ENCODE data around the gene SAMMSON.
A peak's percentile ranks its signal among the peaks of the same experiment; 100 is the strongest.

Gene SAMMSON

DNA sequence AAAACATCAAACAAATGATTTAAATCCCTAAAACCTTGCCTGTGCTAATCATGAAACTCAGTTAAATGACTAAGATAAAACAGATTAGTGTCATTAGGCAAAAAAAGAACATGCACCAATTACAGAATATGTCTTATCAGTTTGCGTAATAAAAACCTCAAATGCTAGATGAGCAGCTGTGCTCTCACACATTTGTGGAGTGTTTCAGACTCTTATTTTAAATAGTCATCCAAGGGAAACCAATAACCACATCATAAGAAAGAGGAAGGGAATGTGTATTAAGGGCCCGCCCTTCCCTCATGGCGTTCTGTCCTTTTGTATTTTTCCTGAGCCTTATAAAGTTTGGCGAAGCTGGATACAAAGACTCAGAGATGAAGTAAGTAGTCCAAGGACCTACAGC, 6.6 kb downstream of the SAMMSON start:
- FAIRE-seq, result no peak
- DNase-seq (ENCODE audit: insufficient read length, low spot score), result no peak

DNA sequence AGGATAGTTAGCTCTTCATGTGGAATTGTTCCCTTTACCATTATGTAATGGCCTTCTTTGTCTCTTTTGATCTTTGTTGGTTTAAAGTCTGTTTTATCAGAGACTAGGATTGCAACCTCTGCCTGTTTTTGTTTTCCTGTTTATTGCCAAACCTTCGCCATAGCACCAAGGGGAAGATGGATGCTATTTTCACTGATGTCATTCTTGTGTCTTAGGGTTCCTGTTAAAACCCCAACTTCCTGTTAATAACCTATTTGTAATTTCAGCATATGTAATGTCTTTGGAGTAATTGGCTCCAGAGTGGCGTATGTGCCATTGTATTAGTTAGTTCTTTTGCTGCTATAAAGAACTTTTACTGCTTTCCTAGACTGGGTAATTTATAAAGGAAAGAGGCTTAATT, 10.8 kb downstream of the SAMMSON start:
- no peak for DNase-seq (ENCODE audit: insufficient read length, low spot score)
- FAIRE-seq, result no peak

DNA sequence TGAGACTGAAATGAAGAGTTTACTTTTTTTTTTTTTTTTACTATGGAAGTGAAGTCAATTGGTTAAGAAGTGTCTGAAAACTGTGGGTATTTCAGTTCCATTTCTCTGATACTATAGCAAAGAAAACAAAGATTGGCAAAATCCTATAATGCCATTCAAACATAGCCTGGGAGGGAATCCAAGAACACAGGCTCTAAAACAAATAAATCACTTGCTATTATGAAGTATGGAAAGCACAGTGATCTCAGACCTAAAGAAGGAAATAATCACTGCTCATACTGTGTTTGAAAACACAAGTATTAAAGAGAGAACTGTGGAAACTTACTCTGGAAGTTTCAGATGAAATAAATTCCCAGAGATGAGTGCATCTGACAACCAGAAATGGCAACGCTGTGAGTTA, 12.0 kb downstream of the SAMMSON start:
- DNase-seq (ENCODE audit: insufficient read length, low spot score) (no peak), FAIRE-seq (no peak)

DNA sequence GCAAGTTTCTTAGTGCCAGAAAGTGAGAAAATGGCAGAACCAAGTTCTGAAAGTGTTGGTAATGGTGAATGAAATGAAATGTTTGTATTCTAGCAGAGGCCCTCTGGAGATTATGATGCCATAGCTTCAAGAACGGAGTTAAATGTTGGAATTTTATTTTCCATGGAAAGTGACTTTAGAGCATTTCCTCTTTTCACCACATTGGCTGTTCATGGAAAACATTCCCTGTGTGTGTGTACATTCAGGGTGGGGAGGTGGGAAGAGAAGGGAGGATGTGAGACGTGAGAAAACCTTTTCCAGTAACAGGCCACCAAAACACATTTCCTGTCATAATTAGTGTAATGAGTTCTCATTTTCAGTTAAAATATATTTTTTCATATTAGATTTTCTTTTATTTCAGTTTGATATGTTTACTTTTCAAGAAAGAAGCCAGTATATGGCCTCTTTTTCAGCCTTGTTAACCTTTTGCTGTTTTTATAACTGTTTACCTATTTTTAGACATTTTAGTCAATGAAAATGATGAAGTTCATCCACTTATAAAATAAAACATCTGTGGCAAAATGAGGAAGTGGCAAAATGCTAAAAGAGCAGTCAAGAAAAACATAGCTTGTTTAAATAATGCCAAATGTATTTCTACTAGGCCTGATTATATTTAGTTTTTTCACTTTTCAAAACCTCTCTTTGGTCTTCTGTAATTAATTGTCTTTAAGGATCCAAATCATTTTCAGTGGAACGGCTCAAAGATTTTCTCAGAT, 21.6 kb downstream of the SAMMSON start:
- DNase-seq (ENCODE audit: insufficient read length, low spot score) (no peak), FAIRE-seq (no peak)

- no peak for DNase-seq (ENCODE audit: insufficient read length, low spot score)
- FAIRE-seq, result no peak
Observed at GRCh38 chr3:70028361-70028760, 28.8 kb downstream of the SAMMSON start.

DNA sequence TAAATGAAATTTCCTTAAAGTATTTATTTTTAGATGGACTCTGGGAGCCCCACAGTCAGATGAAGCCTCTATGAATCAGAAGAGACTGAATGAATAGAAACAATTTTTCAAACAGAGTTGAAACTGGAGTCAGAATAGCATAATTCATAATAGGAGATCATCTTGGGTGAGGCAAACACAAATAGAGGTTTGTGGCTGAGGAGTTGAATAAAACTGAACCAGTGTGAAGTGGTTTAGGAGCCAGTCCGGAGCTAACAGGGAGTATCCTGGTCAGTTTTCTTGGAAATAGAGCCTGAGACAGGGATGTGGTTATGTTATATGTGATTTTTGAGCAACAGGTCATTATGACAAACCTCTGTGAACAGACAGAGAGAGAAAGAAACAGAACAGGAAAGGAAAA, 39.2 kb downstream of the SAMMSON start:
- DNase-seq (ENCODE audit: insufficient read length, low spot score) (no peak), FAIRE-seq (no peak)

- FAIRE-seq, result no peak
Observed at GRCh38 chr3:70040386-70040785, 40.9 kb downstream of the SAMMSON start.

DNA sequence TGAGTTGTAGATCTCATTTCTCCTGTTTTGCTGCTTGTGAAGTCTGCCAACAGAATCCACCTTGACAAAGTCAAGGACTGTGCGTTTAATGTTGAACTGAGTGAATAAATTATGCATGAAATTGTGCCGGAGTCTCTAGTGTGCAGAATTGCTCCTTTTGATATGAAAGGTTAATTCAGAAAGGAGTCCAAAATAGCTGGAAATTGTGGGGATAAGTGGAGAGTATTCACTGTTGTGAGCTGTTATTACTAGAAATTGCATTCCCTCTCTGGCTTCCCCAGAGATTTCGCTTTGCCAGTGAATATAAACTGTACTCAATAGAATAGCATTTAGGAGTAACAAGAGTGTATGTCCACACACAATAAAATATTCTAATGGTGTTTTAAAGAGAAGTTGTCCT, 43.1 kb downstream of the SAMMSON start:
- DNase-seq (ENCODE audit: insufficient read length, low spot score) (no peak), FAIRE-seq (no peak)

More at GRCh38 chr3:70040386-70040785, 40.9 kb downstream of the SAMMSON start:
- DNase-seq (ENCODE audit: insufficient read length, low spot score), result no peak

DNA sequence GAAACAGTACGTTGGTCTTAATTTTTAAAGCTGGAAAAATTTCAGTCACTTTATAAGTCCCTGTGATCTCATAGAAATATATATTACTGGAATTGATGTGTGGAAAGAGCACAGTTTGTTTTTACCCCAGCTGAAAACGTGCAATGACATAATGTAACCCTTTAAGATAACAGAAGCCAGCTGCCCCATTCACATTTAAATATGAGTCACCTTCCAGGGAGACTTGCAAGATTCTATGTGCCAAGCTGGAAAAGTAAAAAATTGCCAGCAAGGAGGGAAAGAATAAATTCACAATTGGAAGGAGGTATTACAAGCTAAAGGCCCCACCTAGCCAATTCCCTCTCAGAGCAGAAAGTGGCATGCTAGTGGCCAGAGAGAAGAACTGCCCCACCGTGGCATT, 50.2 kb downstream of the SAMMSON start:
- FAIRE-seq, result no peak

DNA sequence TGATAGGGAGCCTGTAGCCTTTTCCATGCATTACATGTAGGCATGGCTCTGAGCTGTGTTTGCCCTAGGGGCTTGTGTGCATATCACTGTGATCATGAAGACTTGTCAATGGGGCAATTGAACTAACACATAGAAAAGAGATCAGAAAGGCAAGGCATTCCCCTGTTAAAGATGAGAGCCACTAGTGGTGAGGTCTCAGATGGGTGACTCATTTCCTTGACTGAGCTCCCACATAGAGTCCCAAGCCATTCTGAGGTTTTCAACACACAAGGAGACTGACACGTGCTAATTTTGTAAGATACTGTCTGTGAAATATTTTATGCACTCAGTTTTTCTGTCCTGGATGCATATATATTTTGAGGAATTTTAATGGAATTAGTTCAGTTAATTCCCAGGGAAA, 53.8 kb downstream of the SAMMSON start:
- FAIRE-seq, result no peak
- DNase-seq (ENCODE audit: insufficient read length, low spot score), result no peak

More for the DNA sequence above, 50.2 kb downstream of the SAMMSON start:
- no peak for DNase-seq (ENCODE audit: insufficient read length, low spot score)

DNA sequence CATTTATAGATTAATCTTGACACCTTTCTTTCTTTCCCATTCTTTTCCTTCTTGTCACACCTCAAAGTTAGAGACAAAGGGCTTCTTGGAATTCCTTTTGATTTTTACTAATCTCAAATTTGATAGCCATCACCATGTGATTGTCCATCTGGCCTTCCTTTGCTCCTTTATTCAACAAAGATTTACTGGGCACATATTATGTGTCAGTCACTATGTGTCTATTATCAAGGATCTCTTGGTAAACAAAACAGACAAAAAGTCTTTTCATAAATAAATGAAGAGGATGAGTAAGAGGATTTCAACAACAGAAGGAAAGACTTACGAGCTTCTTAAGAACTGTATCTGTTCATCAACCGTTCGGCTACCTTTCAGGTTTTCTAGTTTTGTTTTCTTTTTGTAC, 56.5 kb downstream of the SAMMSON start:
- no peak for FAIRE-seq

GRCh38 chr3:70057426-70057825, 57.9 kb downstream of the SAMMSON start:
- no peak for FAIRE-seq
- DNase-seq (ENCODE audit: insufficient read length, low spot score), result no peak

More for the DNA sequence above, 56.5 kb downstream of the SAMMSON start:
- no peak for DNase-seq (ENCODE audit: insufficient read length, low spot score)

- DNase-seq (ENCODE audit: insufficient read length, low spot score) (no peak), FAIRE-seq (no peak)
Observed at GRCh38 chr3:70061096-70061495, 61.6 kb downstream of the SAMMSON start.

- FAIRE-seq, result peak; percentile 69
Observed at GRCh38 chr3:70064194-70064779, 64.8 kb downstream of the SAMMSON start.

GRCh38 chr3:70065696-70066253, 66.2 kb downstream of the SAMMSON start:
- DNase-seq (ENCODE audit: insufficient read length, low spot score), result no peak

More at GRCh38 chr3:70064194-70064779, 64.8 kb downstream of the SAMMSON start:
- peak; percentile 3 for DNase-seq (ENCODE audit: insufficient read length, low spot score)

DNA sequence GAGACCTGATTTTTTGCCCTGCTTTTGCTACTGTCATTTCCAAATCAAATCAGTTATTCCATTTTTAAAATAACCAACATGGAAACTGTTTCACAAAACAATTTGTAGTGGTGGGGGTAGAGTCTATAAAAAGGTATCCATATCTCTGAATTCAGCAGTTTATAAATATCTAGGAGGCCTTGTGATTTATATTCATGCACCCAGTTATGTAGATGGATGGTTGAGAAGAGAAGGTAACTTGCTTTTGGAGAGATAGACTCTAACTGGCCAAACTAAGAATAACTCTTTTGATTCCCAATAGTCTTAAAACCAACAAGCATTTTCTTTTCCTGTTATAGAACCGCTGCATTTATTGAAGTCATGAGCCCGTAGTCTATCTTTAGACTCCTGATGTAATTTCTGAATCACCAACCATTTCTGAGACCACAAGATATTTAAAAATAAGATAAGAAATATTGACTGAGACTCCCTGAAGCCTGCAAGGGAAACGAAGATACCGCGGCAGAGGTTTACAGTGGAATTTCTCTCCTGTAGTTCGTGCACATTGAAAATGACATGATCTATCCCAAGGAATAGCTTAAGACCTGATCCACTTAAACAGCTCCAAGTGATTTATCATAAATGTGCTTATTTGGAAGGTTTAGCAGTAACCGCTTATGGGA, 68.5 kb downstream of the SAMMSON start:
- no peak for FAIRE-seq
- DNase-seq (ENCODE audit: insufficient read length, low spot score), result no peak

More at GRCh38 chr3:70065696-70066253, 66.2 kb downstream of the SAMMSON start:
- FAIRE-seq, result no peak

DNA sequence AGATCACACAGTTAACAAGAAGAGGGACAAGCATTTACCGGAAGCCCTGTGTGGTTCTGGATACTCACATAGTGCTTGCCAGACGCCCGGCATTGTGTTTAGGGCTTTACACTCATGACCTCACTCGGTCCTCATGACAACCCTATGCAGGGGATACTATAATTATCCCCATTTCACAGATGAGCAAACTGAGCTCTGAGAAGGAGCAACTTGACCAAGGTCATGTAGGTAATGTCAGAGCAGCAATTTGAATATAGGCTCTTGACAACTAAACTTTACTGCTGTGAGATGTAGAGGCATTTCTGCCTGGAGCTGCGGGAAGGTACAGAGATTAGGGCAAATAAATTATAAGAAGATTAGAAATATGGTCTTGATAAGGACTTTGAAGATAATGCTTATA, 70.0 kb downstream of the SAMMSON start:
- DNase-seq (ENCODE audit: insufficient read length, low spot score), result no peak
- no peak for FAIRE-seq

GRCh38 chr3:70071138-70071537, 71.6 kb downstream of the SAMMSON start:
- FAIRE-seq, result no peak

DNA sequence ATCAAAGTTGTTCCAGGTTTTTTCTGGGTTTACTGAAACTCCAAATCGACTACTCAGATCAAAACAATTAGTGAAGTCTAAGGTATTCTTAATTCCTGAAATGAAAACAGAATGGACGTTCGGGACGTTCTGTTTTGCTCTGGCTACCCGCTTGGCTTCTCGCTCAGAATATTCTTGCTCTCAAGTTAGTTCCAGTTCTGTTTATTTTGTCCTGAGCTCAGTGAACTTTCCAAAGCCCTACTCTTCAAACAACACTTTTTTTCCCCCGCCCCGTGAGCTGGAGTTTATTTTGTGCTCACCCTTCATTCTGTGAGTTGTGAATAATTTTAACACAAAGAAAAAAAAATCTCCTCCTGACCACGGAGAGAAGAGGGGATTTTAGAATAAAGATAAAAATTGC, 72.6 kb downstream of the SAMMSON start:
- DNase-seq (ENCODE audit: insufficient read length, low spot score) (no peak), FAIRE-seq (no peak)

More at GRCh38 chr3:70071138-70071537, 71.6 kb downstream of the SAMMSON start:
- no peak for DNase-seq (ENCODE audit: insufficient read length, low spot score)

GRCh38 chr3:70072754-70073153, 73.2 kb downstream of the SAMMSON start:
- FAIRE-seq (no peak), DNase-seq (ENCODE audit: insufficient read length, low spot score) (no peak)

- FAIRE-seq (no peak), DNase-seq (ENCODE audit: insufficient read length, low spot score) (no peak)
Observed at GRCh38 chr3:70075101-70075500, 75.6 kb downstream of the SAMMSON start.

All from GM19239 (cell line).